NOMO-1 treated with dmso at 0.1 percent for 144 hours (cell line): ENCODE measurements around the gene DLGAP5.

Source experiments
- DNase-seq: peaks from one replicate; lab custom pipeline; 2025; ENCODE audit not compliant: unreplicated experiment; lab: John Stamatoyannopoulos, UW

Gene DLGAP5

DNA sequence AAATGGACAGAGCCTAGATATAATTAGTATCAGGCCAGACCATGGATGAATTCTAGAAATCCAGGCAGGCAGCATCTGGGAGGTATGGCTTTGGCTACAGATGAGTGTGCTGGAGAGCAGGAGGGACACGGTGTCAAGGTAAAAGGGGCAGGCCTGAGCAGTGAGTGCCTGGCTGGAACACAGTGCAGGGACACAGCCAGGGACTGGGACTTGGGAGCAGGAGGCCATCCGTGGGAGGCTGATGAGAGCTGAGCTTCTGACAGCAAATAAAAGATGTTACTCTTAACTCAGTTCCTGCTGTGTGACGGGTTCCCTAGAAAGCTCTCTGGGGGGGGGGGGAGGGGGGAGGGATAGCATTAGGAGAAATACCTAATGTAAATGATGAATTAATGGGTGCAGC is 75.9 kb downstream of the DLGAP5 start:
- DNase-seq, result no peak

DNA sequence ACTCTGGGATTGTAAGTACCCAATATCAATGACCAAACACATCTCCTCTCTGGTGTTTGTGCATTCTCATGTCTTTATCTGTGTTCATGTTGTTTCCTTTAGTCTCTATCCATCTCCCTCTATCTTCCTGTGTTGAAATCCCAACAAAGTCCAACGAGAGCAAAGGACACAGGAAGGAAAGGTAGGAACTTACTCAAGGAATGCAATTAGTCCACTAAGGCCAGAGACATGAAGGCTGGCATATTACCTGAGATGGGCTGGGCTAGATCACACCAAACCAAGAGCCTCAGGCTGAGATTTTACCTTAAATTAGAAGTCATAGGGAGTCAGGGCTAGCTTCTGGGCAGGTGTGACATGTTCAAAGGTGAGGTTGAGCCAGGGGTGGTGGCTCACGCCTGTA is 76.7 kb downstream of the DLGAP5 start:
- DNase-seq, result no peak

DNA sequence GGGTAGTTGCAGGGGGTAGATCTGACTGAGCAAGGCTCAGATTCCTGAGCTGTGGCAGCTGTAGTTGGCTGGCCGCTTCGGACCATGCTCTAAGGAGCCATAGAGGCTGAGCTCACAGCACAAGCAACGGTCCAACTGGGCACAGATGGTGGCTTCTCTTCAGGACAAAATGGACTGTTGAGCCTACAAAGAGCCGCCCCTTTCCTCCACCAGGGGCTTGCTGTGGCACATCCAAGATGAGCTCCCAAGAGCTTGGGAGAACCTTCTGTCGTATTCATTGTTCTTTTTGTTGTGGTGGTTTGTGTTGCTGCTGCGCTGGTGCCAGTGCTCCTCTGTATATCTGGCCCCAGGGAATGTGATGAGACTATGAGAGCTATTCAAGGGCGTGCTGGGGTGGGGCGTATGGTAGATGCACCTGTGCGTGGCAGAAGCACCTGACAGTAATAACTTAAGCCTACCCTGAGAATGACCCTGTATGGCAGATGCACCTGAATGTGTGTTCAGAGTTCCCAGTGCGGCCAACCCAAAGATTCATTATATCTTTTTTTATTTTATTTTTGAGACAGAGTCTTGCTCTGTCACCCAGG is 80.2 kb downstream of the DLGAP5 start:
- DNase-seq, result no peak

DNA sequence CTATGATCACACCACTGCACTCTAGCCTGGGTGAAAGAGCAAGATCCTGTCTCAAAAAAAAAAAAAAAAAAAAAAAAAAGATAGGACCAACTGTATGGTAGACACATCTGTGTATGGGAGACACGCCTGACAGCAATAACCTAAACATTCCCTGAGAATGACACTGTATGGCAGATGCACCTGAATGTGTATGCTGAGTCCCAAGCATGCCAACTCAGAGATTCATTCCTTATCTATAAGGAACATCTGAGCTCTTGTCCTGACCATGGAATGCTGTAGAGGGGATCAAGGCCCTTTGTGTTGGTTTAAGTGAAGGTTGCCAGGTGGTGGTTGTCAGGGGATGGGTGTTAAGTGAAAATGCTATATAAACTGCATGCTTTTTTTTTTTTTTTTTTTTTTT is 81.5 kb downstream of the DLGAP5 start:
- DNase-seq, result no peak

DNA sequence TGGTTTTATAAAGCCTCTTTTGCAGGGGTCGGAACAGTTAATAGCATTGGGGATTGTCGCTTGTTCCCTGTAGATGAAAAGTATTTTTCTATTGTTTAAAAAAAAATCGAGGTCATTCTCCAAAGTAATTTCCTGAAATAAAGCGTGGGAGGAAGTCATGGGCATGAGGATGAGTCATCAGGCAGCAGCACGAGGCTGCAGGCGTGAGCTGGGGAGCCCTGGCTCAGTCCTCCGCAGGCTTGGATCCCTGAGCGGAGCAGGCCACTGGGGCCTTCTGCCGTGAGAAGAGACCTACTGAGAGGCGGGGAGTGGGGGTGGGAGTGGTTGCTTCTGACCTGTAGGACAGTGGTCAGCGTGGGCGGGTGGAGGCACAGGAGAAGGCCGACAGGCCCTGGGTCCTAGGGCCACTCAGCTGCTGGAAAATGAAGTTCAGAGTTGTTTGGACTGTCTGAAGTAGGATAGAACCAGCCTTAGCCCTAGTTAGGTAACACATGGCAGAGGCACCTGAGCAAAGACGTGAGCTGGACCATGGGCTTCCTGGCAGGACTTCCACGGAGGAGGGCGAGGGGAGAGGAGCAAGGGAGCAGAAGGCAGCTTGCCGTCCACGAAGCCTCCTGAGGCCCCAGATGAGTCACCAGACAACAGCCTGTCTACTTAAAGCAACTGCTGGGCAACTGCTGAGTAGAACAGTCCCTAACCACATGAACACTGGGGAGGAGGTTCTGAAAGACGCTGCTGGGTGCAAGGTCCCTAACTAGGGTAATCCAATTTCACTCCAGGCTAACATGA is 83.4 kb downstream of the DLGAP5 start:
- peak; percentile 51 for DNase-seq

DNA sequence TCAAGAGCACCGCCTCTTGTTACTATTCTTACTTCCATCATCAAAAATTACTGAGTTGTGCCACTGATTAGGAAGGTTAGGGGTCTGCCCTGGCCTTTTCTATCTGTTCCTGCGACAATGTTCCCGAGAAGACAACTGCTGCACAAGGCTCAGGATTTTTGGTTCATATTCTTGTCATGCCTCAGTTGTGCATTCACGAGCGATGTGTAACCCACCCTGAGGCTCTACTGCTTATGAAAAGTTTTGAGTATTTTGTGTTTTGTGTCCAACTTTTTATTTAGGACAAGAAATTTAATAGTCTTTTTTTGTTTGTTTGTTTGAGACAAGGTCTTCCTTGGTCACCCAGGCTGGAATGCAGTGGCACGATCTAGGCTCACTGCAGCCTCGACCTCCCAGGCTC is 85.4 kb downstream of the DLGAP5 start:
- no peak for DNase-seq

DNA sequence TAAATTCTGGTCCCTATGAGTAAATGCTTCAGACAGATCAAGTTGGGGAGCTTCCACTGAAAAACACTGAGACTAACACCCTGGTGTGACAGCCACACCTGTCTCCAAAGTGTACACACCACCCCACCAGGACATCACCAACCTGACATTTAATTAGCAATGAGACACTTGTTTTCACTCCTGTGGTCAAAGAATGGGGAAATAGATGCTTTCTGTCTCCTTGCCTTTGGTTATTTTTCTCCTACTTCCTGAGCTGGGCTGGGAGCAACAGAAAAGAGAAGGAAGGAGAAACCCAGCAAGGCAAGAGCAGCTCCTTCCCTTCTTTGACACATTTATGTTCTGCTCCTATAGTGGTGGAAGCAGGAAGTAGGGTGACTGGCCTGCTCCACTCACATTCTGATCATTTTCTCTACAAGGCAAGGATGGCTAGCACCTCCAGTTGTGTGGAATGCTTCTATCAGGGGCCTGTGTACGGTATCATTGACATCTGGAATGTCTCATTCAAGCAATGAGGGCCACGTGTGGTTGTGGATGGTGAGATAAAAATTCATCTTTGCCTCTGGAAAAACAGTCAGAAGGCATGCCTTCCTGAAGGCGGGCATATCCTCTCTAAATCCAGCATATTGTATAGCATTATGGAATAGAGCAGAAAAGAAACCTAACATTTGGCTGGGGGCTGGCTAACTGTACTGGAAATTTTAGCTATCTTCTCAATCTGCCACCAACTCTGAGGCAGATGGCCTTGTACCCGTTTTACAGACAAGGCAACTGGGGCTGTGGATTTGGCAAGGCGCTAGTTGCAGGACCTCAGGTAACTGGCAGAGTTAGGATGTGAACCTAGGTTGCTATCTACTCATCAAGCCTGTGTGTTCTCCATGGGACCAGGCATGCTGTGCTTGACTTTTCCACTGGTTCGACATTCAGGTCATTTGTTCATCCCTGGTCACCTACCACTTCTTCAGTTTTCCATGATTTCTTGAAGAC is 87.1 kb downstream of the DLGAP5 start:
- DNase-seq, result peak; percentile 48

DNA sequence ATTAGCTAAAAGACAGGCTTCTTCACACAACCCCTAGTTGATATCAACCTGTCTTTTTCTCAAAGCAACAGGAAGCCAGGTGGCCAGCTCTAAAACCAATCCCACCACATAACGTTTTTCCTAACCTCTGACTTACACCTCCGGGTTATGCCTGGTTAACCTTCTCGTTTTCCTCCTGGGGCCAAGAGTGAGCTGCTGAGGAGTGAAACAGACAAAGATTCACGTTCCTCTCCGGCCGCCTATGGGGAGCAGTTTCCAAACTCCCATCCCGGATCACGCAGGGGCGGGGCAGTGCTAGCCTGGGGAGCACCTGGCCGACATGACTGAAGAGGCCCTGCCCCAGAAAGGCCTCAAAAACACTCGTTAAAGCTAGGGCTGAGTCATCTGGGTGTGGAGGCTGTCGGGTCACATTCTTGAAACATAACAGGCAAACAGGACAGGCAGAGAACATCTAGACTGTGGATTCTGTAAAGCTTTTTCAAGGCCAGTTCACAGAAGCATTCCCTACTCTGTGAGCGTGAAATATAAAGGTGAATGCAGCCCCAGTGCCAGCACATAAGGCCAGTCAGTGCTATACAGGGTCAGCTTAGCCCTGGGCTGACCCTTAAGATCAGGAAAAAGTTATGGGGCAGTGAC is 88.3 kb downstream of the DLGAP5 start:
- peak; percentile 45 for DNase-seq

DNA sequence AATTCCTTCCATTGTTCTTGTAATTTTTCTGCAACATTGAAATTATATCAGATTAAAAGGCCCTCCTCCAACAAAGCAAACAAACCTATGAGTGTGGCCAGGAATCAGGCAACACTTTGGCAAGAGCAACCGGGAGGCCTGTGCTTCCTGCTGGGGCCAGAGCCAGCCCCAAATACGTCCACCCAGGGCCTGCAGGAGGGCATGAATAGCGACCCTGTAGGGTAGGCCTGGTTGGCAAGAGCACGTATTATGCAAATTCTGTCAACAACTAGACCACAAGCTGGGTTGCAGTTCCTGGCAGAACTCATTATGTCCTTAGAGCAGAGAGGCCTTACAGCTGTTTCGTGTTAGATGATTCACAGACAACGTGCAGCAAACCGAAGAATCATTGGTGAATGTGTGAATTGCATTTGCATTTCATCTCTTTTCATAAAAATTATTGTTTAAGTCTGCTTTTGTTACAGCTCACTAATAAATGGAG is 89.2 kb downstream of the DLGAP5 start:
- peak; percentile 87 for DNase-seq

DNA sequence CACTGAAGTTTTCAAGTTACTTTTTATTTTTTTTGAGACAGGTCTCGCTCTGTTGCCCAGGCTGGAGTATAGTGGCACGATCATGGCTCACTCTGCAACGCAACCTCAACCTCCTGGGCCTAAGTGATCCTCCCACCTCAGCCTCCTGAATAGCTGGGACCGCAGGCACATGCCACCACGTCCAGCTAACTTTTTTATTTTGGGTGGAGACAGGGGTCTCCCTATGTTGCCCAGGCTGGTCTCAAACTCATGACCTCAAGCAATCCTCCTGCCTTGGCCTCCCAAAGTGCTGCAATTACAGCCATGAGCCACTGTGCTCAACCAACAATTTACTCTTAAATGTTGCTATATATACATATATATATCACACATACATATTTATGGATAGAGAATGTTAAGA is 89.7 kb downstream of the DLGAP5 start:
- DNase-seq, result no peak

DNA sequence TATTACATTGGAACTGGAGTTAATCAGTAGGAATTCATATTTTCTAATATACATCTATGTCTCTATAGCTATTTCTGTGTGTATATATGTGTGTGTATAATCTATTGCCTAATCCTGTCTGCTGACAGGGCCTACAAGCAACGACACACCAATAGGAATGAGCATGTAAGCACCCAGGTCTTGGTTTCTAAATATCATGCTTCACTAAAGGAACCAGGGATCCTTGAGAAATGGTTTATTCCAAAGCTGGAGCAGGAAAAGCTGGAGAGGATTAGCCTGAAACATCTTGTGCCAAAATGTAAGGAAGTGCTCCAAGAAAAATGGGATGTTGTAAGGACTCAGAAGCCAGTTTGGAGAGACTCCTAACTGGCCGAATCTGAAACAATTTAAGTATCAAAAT is 91.6 kb downstream of the DLGAP5 start:
- no peak for DNase-seq

DNA sequence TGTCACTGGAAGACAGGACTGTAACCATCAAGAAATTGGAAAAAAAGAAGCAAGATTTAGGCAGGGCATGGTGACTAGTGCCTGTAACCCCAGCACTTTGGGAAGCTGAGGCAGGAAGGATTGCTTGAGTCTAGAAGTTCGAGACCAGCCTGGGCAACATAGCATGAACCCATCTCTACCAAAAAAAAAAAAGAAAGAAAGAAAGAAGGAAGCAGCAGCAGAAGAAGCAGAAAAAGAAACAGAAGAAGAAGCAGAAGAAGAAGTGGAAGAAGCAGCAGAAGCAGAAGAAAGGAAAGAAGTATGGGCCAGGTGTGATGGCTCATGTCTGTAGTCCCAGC is 92.9 kb downstream of the DLGAP5 start:
- DNase-seq, result no peak
